Upper lobe of right lung (tissue), 1 donor: ENCODE measurements around the gene EIF5. TPM values are rescaled to one million over a fixed set of nuclear protein-coding genes. Genes with fewer than 3 reads are reported as not detected.

Experiments used
- ATAC-seq: fragments of 200-7000 bp; cut with Tn5 transposase; one replicate; pipeline ENCODE4 v1.9.1; 2020; ENCODE audit warnings: mild to moderate bottlenecking, moderate library complexity
- DNase-seq: peaks from one replicate; pipeline ENCODE4 v3.0.0-alpha.2; 2020
- H3K27ac ChIP-seq: fragments of 200-600 bp; one replicate; pipeline ENCODE4 v1.8.0; 2022
- H3K27me3 ChIP-seq: fragments of 200-600 bp; one replicate; pipeline ENCODE4 v1.8.0; 2022; ENCODE audit warnings: mild to moderate bottlenecking
- H3K36me3 ChIP-seq: fragments of 200-600 bp; one replicate; pipeline ENCODE4 v1.8.0; 2022
- H3K4me1 ChIP-seq: fragments of 200-600 bp; one replicate; pipeline ENCODE4 v1.8.0; 2022
- H3K4me3 ChIP-seq: fragments of 200-600 bp; one replicate; pipeline ENCODE4 v1.8.0; 2022; ENCODE audit warnings: mild to moderate bottlenecking
- H3K9me3 ChIP-seq: fragments of 200-600 bp; one replicate; pipeline ENCODE4 v1.8.0; 2022
- intact Hi-C: fragments of 100-400 bp; cut with DNase I; formaldehyde crosslinking; loops from one replicate; pipeline ENCODE4 v1.11.0; 2022
- total RNA-seq: library from RNA; stranded (reverse); fragmentation: NEBNext Ultra II Directional; extraction: Animal tissue kit (Norgen Biotek cat#: 25700); gene quantifications from one replicate; pipeline ENCODE4 v1.2.1, GENCODE V29; 2021
- TF ChIP-seq, protein P1 (sequence below): fragments of 200-600 bp; IDR thresholded peaks from one replicate; pipeline ENCODE4 v1.8.0; 2022; ENCODE audit warnings: antibody characterized with exemption
- donor health status: DM: no; HTN: yes; CAD: no; lungs with severe emphysema.

EIF5 gene
- total RNA-seq, 1 donor from 2014 or later = 245 TPM

DNA sequence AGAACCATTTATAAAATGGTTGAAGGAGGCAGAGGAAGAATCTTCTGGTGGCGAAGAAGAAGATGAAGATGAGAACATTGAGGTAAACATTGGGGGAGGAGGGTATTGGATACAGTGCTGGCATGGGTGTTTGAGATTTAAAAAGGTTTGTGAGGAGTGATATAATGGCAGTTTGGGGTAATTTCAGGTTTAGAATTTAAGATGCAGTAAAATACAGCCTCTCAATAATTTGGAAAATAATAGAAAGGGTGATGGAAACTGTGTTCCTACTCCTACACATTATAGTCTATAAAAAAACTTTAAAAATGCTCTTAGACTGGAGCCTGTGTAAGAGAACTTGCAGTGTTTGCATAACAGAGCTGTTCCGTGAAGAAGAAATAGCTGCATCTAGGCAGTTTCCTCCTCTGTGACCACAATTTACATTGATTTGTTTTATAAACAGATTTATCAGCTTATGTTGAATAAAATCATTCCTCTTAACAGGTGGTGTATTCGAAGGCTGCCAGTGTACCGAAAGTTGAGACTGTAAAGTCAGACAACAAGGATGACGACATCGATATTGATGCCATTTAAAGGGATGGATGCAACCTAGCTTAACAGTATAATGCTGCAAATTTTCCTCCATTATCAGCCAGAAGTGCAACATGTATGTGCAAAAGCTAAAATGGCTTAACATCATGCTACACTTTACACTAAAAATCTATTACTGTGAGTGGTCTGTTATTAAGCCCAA is 6.6 kb downstream of the EIF5 start:
- Histone ChIP-seq H3K9me3 (no peaks in the 10 kb centered on the region), H3K4me3 (no peak overlapping the region), H3K4me1 (peaks cover 11% of the 10 kb centered on the region), H3K36me3 (peaks cover 98% of the 10 kb centered on the region), H3K27ac (no peak overlapping the region), H3K27me3 (no peaks in the 10 kb centered on the region)
- TF ChIP-seq, protein P1, sequence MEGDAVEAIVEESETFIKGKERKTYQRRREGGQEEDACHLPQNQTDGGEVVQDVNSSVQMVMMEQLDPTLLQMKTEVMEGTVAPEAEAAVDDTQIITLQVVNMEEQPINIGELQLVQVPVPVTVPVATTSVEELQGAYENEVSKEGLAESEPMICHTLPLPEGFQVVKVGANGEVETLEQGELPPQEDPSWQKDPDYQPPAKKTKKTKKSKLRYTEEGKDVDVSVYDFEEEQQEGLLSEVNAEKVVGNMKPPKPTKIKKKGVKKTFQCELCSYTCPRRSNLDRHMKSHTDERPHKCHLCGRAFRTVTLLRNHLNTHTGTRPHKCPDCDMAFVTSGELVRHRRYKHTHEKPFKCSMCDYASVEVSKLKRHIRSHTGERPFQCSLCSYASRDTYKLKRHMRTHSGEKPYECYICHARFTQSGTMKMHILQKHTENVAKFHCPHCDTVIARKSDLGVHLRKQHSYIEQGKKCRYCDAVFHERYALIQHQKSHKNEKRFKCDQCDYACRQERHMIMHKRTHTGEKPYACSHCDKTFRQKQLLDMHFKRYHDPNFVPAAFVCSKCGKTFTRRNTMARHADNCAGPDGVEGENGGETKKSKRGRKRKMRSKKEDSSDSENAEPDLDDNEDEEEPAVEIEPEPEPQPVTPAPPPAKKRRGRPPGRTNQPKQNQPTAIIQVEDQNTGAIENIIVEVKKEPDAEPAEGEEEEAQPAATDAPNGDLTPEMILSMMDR = no peak
- intact Hi-C loops = no loop called here
- ATAC-seq = no peak
- no peak for DNase-seq

DNA sequence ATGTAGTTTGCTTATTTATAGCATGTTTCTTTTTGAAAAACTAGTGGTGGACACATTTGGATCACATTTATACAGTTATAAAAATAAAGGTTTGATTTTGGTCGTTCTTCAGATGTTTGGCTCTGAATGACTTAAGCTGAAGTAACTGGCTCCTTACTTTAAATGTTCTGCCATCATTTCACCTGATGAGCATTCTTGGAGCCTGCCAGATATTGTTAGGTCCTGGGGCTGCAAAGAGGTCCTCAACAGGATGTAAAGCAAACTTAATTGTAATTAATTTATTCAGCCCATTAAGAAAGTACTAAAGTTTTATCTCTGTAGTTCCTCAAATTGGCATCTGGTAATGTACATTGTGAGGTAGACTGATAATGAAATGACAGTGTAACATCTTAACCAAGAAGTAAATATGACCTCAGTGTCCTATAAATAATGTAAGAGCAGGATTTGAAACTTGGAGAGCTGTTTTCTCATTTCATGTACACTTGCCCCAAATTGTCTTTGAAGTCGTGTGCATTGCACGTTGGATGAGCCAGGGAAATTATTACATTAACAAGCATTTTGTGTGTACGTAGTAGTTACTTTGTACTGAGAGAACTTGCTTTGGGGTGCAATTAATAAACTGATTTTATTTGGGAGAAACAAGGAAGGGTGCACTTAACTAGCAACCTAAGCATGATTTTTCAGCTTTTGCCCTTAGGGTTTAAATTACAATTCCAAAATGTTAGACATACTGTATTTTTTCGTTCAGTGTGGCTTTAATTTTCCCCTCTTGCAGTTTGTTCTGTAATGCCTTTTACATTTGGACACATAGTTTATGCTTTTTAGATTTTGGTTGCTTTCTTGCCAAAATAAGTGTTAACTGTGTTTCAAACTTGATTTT is 7.5 kb downstream of the EIF5 start:
- no peak for DNase-seq
- ATAC-seq = no peak
- no peaks in the 10 kb centered on the region for H3K27me3 ChIP-seq
- H3K9me3 ChIP-seq = no peaks in the 10 kb centered on the region
- TF ChIP-seq, protein P1 = no peak
- no peak overlapping the region for H3K27ac ChIP-seq
- H3K4me3 ChIP-seq = no peak overlapping the region
- intact Hi-C loops = no loop called here
- peaks cover 89% of the 10 kb centered on the region for H3K36me3 ChIP-seq
- H3K4me1 ChIP-seq = peaks cover 3% of the 10 kb centered on the region

DNA sequence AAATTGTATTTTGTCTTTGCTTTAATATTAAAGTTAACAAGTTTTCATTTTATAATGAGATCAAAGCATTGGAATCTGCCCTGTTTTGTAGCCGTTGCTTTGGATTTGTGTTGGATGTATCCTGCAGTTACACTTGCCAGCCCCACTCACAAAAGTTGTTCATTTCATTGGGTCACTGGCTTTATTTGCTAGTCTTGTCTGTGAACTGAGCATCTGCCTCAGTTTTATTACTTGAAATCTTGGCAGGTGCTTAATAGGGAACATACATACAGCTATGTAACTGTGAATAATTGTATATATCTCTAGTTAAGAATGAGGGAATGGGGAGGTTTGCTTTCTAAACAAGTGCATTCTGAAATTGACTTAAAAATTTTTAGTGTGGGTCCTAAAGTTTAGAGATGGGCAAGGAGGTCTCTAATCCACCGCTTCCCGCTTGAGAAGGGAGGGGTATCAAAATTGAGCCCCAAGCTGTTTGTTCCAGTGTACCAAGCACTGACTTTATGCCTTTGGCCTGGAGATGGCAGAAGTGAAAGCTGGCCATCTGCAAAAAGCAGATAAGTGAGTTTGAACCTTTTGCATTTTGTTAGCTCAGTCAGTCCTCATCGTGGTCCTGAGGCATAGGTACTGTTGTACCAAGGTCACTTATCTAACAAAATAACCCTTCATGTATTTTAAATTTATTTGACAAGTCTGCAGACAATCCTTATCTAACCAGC is 9.3 kb downstream of the EIF5 start:
- peaks cover 71% of the 10 kb centered on the region for H3K36me3 ChIP-seq
- H3K9me3 ChIP-seq = no peaks in the 10 kb centered on the region
- no peak overlapping the region for H3K4me3 ChIP-seq
- TF ChIP-seq, protein P1 = no peak
- intact Hi-C loops = no loop called here
- H3K4me1 ChIP-seq = no peaks in the 10 kb centered on the region
- no peak for ATAC-seq
- H3K27me3 ChIP-seq = no peaks in the 10 kb centered on the region
- H3K27ac ChIP-seq = no peak overlapping the region
- DNase-seq = no peak

DNA sequence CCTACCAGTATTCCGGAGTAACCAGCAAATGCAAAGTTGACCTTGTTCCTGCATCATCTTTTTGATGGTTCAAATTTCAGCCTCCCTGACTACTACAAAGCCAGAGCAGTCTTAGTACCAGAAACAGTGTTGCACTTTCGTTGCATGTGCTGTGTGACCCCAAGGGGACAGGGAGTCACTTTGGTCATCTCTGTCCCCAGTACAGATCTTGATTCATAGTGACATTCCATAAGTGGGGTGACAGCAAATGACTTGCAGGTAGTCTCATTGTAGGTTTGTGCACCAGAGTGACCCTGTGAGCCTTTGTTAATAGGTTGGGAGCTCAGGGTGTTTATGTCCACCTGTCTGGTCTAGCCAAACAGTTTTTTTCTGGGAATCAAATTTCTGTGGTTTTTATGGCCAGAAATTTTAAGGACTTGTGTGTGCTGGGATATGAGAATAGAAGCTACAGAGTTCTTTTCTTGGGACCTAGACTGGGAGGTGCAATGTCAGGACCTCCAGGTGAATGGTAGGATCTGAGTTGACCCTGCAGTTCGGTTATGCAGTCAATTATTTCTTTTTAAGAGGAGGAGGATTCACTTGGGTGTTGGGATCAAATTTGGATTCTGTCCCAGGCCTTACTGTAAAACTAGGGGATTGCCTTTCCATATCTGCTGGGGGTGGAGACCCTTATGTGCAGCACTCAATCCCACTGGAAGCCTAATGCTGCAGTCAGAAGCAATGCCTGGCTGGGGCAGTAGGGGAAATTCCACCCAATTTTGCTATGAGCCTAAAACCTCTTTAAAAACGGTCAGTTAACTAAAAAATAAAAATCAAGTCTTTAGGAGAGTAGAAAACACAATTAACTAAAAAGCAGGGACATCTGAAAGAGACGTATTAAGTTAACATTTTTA is 10.1 kb downstream of the EIF5 start:
- no peak for DNase-seq
- TF ChIP-seq, protein P1 = no peak
- no peak for ATAC-seq
- Histone ChIP-seq H3K27me3 (no peaks in the 10 kb centered on the region), H3K4me3 (no peak overlapping the region), H3K36me3 (peaks cover 62% of the 10 kb centered on the region), H3K9me3 (no peaks in the 10 kb centered on the region), H3K4me1 (no peaks in the 10 kb centered on the region), H3K27ac (no peak overlapping the region)
- intact Hi-C loops = no loop called here

DNA sequence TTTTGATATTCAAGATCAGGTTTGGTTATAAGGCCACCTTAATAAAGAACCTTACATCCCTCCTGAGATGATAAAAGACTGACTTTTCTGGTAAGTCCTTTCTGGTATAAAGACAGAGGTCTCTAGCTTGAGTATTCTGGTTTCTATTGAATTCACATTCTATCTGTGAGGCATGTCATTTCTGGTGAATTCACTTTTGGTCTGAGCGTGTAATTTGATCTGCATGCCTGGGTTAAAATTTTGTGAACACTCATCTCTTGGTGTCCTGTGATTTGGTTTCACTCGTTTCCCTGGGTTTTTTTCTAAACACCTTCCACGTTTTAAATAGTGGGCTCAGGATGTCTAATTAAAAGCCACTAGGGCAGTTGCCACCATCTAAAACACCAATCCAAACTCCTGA is 12.2 kb downstream of the EIF5 start:
- H3K27me3 ChIP-seq = no peaks in the 10 kb centered on the region
- no peaks in the 10 kb centered on the region for H3K4me1 ChIP-seq
- H3K27ac ChIP-seq = no peak overlapping the region
- DNase-seq = no peak
- intact Hi-C loops = no loop called here
- H3K4me3 ChIP-seq = no peak overlapping the region
- no peaks in the 10 kb centered on the region for H3K9me3 ChIP-seq
- TF ChIP-seq, protein P1 = no peak
- H3K36me3 ChIP-seq = peaks cover 41% of the 10 kb centered on the region
- ATAC-seq = no peak
